ENCODE data around the gene ATP1A2. TPM values are rescaled to one million over a fixed set of nuclear protein-coding genes. Genes with fewer than 3 reads are reported as not detected.
A peak's percentile ranks its signal among the peaks of the same experiment; 100 is the strongest.

The ATP1A2 gene
- total RNA-seq, 1 experiment from 2014 or later: 0.15 TPM

DNA sequence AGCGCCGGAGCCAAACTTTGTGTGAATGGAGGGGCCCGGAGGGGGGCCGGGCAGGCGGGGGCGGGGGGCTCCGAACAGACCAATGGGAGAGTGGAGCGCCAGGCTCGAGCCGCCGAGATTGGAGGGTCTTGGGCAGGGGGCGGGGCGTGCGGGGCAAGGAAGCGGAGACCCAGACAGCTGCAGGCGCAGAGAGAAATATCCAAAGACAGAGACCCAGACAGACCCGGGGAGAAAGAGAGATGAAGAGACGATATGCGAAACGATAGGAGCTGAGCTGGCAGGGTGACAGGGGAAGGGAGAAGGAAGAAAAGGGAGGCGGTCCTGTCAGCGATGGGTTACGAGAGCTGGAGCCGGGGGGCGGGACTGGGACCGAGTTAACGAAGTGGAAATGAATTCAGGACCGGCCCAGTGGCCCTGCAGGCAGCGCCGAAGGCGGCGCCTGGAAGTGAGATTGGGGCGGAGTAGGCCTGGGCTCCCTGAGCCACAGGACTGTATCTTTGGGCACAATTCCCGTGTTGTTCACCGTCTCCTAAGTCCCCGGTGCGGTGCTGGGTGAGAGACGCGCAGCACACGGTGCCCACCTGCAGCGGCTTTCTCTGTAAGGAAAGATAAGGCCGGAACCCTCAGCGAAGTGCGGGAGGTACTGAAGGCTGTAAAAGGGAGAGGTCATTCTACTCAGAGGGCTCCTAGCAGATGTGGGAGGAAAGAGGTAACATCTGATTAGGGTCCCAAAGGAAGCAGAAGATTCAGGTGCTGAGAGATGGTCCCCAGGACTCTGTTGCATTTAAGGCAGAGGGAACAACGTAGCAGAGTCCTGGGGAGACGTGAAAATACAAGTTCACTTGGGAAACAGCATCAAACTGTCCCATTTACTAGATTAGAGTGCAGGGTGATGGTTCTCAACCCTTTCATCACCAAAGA is 45.1 kb upstream of the ATP1A2 start:
- ChIA-PET POLR2A (interaction anchor here (0.7 to 0.8 kb wide), 2 partner anchors 10 to 147 kb away, joined by 4 to 11 read pairs; no protein-coding TSS in a partner anchor), CTCF (no interaction called here)
- ATAC-seq: peak; percentile 91
- Histone ChIP-seq H3K4me3 (ENCODE audit: low read depth in 2 of 2, low read length in 2 of 2) (peak overlapping the region; percentile 29 to 37), H3K27ac (ENCODE audit: low read length) (no peak overlapping the region), H3K9me3 (ENCODE audit: control insufficient read depth, insufficient read depth, low read depth, low read length) (no peaks in the 10 kb centered on the region), H3K4me1 (ENCODE audit: control insufficient read depth, insufficient read depth, low read length) (no peaks in the 10 kb centered on the region), H3K36me3 (ENCODE audit: control insufficient read depth, insufficient read depth, low read length) (no peaks in the 10 kb centered on the region), H3K27me3 (ENCODE audit: control insufficient read depth, insufficient read depth, low read length) (peaks cover 15% of the 10 kb centered on the region)
- in situ Hi-C loops (cut with HindIII; ENCODE audit: low pct_unique_long_range_greater_than_20kb, low sequenced_read_pairs): no loop called here
- intact Hi-C loops (cut with micrococcal nuclease; ENCODE audit: unreplicated experiment): no loop called here
- TF ChIP-seq TCF7L2 (IDR thresholded peaks at IDR 0.05; ENCODE audit: low read depth, low read length): no peak
- no peak for DNase-seq (ENCODE audit: low read depth, low spot score)
- no TSS peak for BruUV-seq (replicated peaks)

DNA sequence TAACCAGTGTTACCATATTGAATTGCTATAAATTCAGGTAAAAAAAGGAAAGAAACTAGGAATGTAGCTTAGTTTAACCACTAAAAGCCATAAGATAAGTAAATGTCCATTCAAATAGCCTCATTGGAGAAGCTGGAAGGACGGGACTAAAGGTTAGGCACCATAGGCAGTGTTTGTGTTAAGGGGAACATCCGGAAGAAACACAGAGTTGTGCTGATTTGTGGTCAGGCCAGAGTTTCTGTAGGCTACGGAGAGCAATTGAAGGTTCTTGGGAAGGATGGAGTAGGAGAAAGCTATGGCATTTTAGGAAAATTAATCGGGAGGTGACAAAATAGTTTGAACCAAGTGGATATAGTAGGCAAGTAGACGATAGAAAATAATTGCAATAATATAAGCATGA is 44.3 kb upstream of the ATP1A2 start:
- Histone ChIP-seq H3K9me3 (ENCODE audit: control insufficient read depth, insufficient read depth, low read depth, low read length) (no peaks in the 10 kb centered on the region), H3K27ac (ENCODE audit: low read length) (no peak overlapping the region), H3K36me3 (ENCODE audit: control insufficient read depth, insufficient read depth, low read length) (no peaks in the 10 kb centered on the region), H3K27me3 (ENCODE audit: control insufficient read depth, insufficient read depth, low read length) (peaks cover 15% of the 10 kb centered on the region), H3K4me1 (ENCODE audit: control insufficient read depth, insufficient read depth, low read length) (no peaks in the 10 kb centered on the region), H3K4me3 (ENCODE audit: low read depth in 2 of 2, low read length in 2 of 2) (no peak overlapping the region)
- in situ Hi-C loops (cut with HindIII; ENCODE audit: low pct_unique_long_range_greater_than_20kb, low sequenced_read_pairs) (no loop called here), intact Hi-C loops (cut with micrococcal nuclease; ENCODE audit: unreplicated experiment) (no loop called here)
- no peak for DNase-seq (ENCODE audit: low read depth, low spot score)
- ATAC-seq: no peak
- POLR2A ChIA-PET: interaction anchor here (0.5 to 0.8 kb wide), 3 partner anchors 74 to 1076 kb away, joined by 3 to 8 read pairs (median 4); no protein-coding TSS in a partner anchor
- CTCF ChIA-PET: interaction anchor here (0.6 kb wide), 1 partner anchor 10 kb away, joined by 5 read pairs; no protein-coding TSS in a partner anchor
- BruUV-seq (replicated peaks): no TSS peak
- TF ChIP-seq TCF7L2 (IDR thresholded peaks at IDR 0.05; ENCODE audit: low read depth, low read length): no peak
- TF ChIP-seq, protein P1, sequence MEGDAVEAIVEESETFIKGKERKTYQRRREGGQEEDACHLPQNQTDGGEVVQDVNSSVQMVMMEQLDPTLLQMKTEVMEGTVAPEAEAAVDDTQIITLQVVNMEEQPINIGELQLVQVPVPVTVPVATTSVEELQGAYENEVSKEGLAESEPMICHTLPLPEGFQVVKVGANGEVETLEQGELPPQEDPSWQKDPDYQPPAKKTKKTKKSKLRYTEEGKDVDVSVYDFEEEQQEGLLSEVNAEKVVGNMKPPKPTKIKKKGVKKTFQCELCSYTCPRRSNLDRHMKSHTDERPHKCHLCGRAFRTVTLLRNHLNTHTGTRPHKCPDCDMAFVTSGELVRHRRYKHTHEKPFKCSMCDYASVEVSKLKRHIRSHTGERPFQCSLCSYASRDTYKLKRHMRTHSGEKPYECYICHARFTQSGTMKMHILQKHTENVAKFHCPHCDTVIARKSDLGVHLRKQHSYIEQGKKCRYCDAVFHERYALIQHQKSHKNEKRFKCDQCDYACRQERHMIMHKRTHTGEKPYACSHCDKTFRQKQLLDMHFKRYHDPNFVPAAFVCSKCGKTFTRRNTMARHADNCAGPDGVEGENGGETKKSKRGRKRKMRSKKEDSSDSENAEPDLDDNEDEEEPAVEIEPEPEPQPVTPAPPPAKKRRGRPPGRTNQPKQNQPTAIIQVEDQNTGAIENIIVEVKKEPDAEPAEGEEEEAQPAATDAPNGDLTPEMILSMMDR (IDR thresholded peaks at IDR 0.05): no peak
- no peak for TF ChIP-seq POLR2AphosphoS5 (IDR thresholded peaks at IDR 0.05; ENCODE audit: low read depth, low read length)
- TF ChIP-seq, protein P2, sequence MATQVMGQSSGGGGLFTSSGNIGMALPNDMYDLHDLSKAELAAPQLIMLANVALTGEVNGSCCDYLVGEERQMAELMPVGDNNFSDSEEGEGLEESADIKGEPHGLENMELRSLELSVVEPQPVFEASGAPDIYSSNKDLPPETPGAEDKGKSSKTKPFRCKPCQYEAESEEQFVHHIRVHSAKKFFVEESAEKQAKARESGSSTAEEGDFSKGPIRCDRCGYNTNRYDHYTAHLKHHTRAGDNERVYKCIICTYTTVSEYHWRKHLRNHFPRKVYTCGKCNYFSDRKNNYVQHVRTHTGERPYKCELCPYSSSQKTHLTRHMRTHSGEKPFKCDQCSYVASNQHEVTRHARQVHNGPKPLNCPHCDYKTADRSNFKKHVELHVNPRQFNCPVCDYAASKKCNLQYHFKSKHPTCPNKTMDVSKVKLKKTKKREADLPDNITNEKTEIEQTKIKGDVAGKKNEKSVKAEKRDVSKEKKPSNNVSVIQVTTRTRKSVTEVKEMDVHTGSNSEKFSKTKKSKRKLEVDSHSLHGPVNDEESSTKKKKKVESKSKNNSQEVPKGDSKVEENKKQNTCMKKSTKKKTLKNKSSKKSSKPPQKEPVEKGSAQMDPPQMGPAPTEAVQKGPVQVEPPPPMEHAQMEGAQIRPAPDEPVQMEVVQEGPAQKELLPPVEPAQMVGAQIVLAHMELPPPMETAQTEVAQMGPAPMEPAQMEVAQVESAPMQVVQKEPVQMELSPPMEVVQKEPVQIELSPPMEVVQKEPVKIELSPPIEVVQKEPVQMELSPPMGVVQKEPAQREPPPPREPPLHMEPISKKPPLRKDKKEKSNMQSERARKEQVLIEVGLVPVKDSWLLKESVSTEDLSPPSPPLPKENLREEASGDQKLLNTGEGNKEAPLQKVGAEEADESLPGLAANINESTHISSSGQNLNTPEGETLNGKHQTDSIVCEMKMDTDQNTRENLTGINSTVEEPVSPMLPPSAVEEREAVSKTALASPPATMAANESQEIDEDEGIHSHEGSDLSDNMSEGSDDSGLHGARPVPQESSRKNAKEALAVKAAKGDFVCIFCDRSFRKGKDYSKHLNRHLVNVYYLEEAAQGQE (IDR thresholded peaks at IDR 0.05; ENCODE audit: insufficient read depth in 1 of 2, low read depth in 2 of 2, low read length in 1 of 2): no peak

DNA sequence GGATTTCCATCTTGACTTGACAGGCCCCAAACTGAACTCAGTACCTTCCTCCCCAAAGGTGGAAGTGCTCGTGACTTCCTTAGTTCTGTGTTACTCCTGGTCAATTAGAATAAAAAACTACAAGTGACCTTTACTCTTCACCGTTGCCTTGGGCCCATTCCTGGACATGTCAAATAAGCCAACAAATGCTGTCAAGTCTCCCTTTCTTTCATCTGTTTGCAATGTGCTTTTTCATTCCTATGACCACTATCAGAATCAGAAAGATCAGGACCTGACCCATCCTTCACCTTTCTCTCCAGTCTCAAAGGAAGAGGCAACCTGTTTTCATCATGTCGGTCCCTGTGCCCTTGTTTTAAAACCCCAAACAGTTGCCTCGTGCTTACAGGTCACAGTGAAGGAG is 40.7 kb upstream of the ATP1A2 start:
- CTCF ChIA-PET: no interaction called here
- TF ChIP-seq, protein P1 (IDR thresholded peaks at IDR 0.05): no peak
- no peak for TF ChIP-seq POLR2AphosphoS5 (IDR thresholded peaks at IDR 0.05; ENCODE audit: low read depth, low read length)
- TF ChIP-seq SIN3A (IDR thresholded peaks at IDR 0.05; ENCODE audit: borderline replicate concordance, insufficient read depth, low read depth, low read length): no peak
- no peak for TF ChIP-seq TCF7L2 (IDR thresholded peaks at IDR 0.05; ENCODE audit: low read depth, low read length)
- TF ChIP-seq, protein P2 (IDR thresholded peaks at IDR 0.05; ENCODE audit: insufficient read depth in 1 of 2, low read depth in 2 of 2, low read length in 1 of 2): no peak
- no peak overlapping the region for H3K27ac ChIP-seq (ENCODE audit: low read length)
- POLR2A ChIA-PET: no interaction called here
- H3K9me3 ChIP-seq (ENCODE audit: control insufficient read depth, insufficient read depth, low read depth, low read length): no peaks in the 10 kb centered on the region
- intact Hi-C loops (cut with micrococcal nuclease; ENCODE audit: unreplicated experiment): no loop called here
- H3K4me3 ChIP-seq (ENCODE audit: low read depth in 2 of 2, low read length in 2 of 2): no peak overlapping the region
- peaks cover 22% of the 10 kb centered on the region for H3K27me3 ChIP-seq (ENCODE audit: control insufficient read depth, insufficient read depth, low read length)
- DNase-seq (ENCODE audit: low read depth, low spot score) (no peak), ATAC-seq (no peak)
- no peaks in the 10 kb centered on the region for H3K4me1 ChIP-seq (ENCODE audit: control insufficient read depth, insufficient read depth, low read length)
- BruUV-seq (replicated peaks): no TSS peak
- no peaks in the 10 kb centered on the region for H3K36me3 ChIP-seq (ENCODE audit: control insufficient read depth, insufficient read depth, low read length)
- in situ Hi-C loops (cut with HindIII; ENCODE audit: low pct_unique_long_range_greater_than_20kb, low sequenced_read_pairs): no loop called here

Measured in Panc1 (cell line).